HEK293 (cell line): ENCODE data around the gene STRN4.
"Not testable (repeated sequence)": the region's sequence is repeated elsewhere in the genome, so short reads cannot be mapped to it uniquely, and the experiment has no call there.

Experiments used
- CTCF ChIA-PET: fragments of 350-600 bp; formaldehyde crosslinking; extraction: SDS; loops from one replicate; lab custom pipeline; 2021; ENCODE audit warnings: antibody characterized with exemption; lab: Yijun Ruan, JAX
- POLR2A ChIA-PET: fragments of 300-600 bp; formaldehyde crosslinking; extraction: SDS; loops from one replicate; lab custom pipeline; 2020; ENCODE audit warnings: antibody characterized with exemption, inconsistent platforms; lab: Yijun Ruan, JAX
- H3K27ac ChIP-seq: fragments of 200-500 bp; sonication (Bioruptor generic); 2 replicates; pipeline ENCODE4 v1.5.1; 2014; ENCODE audit warnings: low read depth, low read length, control low read depth, inconsistent platforms; ENCODE audit errors: extremely low read depth
- H3K36me3 ChIP-seq, 2 experiments: fragments of 200-500 bp in 1 of 2; sonication (Bioruptor generic) in 1 of 2; 1 replicate in 1 of 2; 2 replicates in 1 of 2; pipeline ENCODE4 v1.5.1; 2014 to 2017; ENCODE audit warnings: inconsistent platforms in 2 of 2, low read length in 2 of 2; ENCODE audit not compliant: control insufficient read depth in 2 of 2, insufficient read depth in 1 of 2
- H3K4me1 ChIP-seq: fragments of 200-500 bp; sonication (Bioruptor generic); 2 replicates; pipeline ENCODE4 v1.5.1; 2014; ENCODE audit warnings: mild to moderate bottlenecking, low read length, inconsistent platforms; ENCODE audit not compliant: control insufficient read depth, insufficient read depth
- H3K4me3 ChIP-seq: 2 replicates; pipeline ENCODE4 v1.5.1; 2011; ENCODE audit warnings: low read depth, mild to moderate bottlenecking, control low read depth, low read length, moderate library complexity
- H3K9me3 ChIP-seq: fragments of 200-500 bp; sonication (Bioruptor generic); 2 replicates; pipeline ENCODE4 v1.5.1; 2014; ENCODE audit warnings: low read depth, low read length, inconsistent platforms; ENCODE audit not compliant: control insufficient read depth, insufficient read depth
- AEBP2 ChIP-seq: fragments of 450-650 bp; formaldehyde crosslinking; IDR thresholded peaks from 2 replicates; pipeline ENCODE4 v1.5.1; 2016; ENCODE audit warnings: missing biosample characterization, missing genetic modification characterization, borderline replicate concordance
- HOXD13 ChIP-seq: sonication (generic); formaldehyde crosslinking; IDR thresholded peaks from 2 replicates; pipeline ENCODE4 v1.8.0; 2022; ENCODE audit warnings: missing genetic modification reagents, borderline replicate concordance
- KLF8 ChIP-seq: fragments of 450-650 bp; formaldehyde crosslinking; IDR thresholded peaks from 2 replicates; pipeline ENCODE4 v1.5.1; 2016; ENCODE audit warnings: missing biosample characterization, missing genetic modification characterization
- PRDM10 ChIP-seq: fragments of 450-650 bp; formaldehyde crosslinking; IDR thresholded peaks from 2 replicates; pipeline ENCODE4 v1.5.1; 2016; ENCODE audit warnings: missing biosample characterization, missing genetic modification characterization
- YY2 ChIP-seq: fragments of 450-650 bp; formaldehyde crosslinking; IDR thresholded peaks from 2 replicates; pipeline ENCODE4 v1.5.1; 2016; ENCODE audit warnings: missing biosample characterization, missing genetic modification characterization
- ZBTB17 ChIP-seq: fragments of 450-650 bp; formaldehyde crosslinking; IDR thresholded peaks from 2 replicates; pipeline ENCODE4 v1.5.1; 2016; ENCODE audit warnings: missing biosample characterization, missing genetic modification characterization
- ZBTB20 ChIP-seq: fragments of 450-650 bp; formaldehyde crosslinking; IDR thresholded peaks from 2 replicates; pipeline ENCODE4 v1.5.1; 2016; ENCODE audit warnings: missing biosample characterization, missing genetic modification characterization
- ZNF121 ChIP-seq: fragments of 450-650 bp; formaldehyde crosslinking; IDR thresholded peaks from 2 replicates; pipeline ENCODE4 v1.5.1; 2016; ENCODE audit warnings: missing biosample characterization, missing genetic modification characterization
- ZNF2 ChIP-seq: fragments of 450-650 bp; formaldehyde crosslinking; IDR thresholded peaks from 2 replicates; pipeline ENCODE4 v1.5.1; 2016; ENCODE audit warnings: missing biosample characterization, missing genetic modification characterization
- ZNF280D ChIP-seq: fragments of 450-650 bp; formaldehyde crosslinking; IDR thresholded peaks from 2 replicates; pipeline ENCODE4 v1.5.1; 2016; ENCODE audit warnings: missing biosample characterization, missing genetic modification characterization
- ZNF350 ChIP-seq: fragments of 450-650 bp; formaldehyde crosslinking; IDR thresholded peaks from 2 replicates; pipeline ENCODE4 v1.5.0; 2017; ENCODE audit warnings: missing biosample characterization, mild to moderate bottlenecking, missing genetic modification characterization
- ZNF362 ChIP-seq: fragments of 450-650 bp; formaldehyde crosslinking; IDR thresholded peaks from 2 replicates; pipeline ENCODE4 v1.5.1; 2016; ENCODE audit warnings: missing biosample characterization, missing genetic modification characterization
- ZNF600 ChIP-seq: fragments of 450-650 bp; formaldehyde crosslinking; IDR thresholded peaks from 2 replicates; pipeline ENCODE4 v1.5.1; 2016; ENCODE audit warnings: missing biosample characterization, missing genetic modification characterization
- ZNF843 ChIP-seq: fragments of 450-650 bp; formaldehyde crosslinking; IDR thresholded peaks from 2 replicates; pipeline ENCODE4 v1.5.1; 2016; ENCODE audit warnings: missing biosample characterization, missing genetic modification characterization

The STRN4 gene

GRCh38 chr19:46772170-46773017, 26.1 kb upstream of the STRN4 start:
- Histone ChIP-seq H3K36me3 (peaks cover 28% of the 10 kb centered on the region in 2 experiments), H3K27ac (no peak overlapping the region), H3K4me1 (peaks cover 12% of the 10 kb centered on the region), H3K4me3 (no peak overlapping the region), H3K9me3 (no peaks in the 10 kb centered on the region)
- POLR2A ChIA-PET: interaction anchor here (0.6 to 2.0 kb wide), 7 partner anchors 8 to 68 kb away, joined by 3 to 10 read pairs (median 4); partner anchors contain the start of gene SLC1A5
- peak; percentile 54; the same call in 1 of the 2 replicates for TF ChIP-seq ZNF600 (tag by site-specific recombination)
- TF ChIP-seq PRDM10 (tag by site-specific recombination): peak; percentile 69
- TF ChIP-seq ZBTB17 (tag by site-specific recombination): peak; percentile 51
- peak; percentile 49; the same call in 1 of the 2 replicates for TF ChIP-seq ZNF121 (tag by site-specific recombination)
- no peak for TF ChIP-seq ZNF350 (tag by site-specific recombination)
- 0 out of 2 replicates have a peak, but pooled peaks have one; percentile 21 for TF ChIP-seq ZNF362 (tag by site-specific recombination)
- CTCF ChIA-PET: interaction anchor here (0.6 to 1.6 kb wide), 7 partner anchors 14 to 256 kb away, joined by 3 to 6 read pairs (median 4); no protein-coding TSS in a partner anchor

GRCh38 chr19:46768746-46769145, 22.5 kb upstream of the STRN4 start:
- Histone ChIP-seq H3K4me1 (peaks cover 12% of the 10 kb centered on the region), H3K27ac (0 out of 2 replicates have a peak overlapping the region, but pooled peaks have one; percentile 4)
- TF ChIP-seq ZBTB20 (tag by site-specific recombination): peak; percentile 26; the same call in 1 of the 2 replicates
- POLR2A ChIA-PET: interaction anchor here (1.2 to 3.2 kb wide), 4 partner anchors 12 to 20 kb away, joined by 3 to 13 read pairs (median 10); partner anchors contain the start of gene SLC1A5
- H3K9me3 ChIP-seq, H3K36me3 ChIP-seq, H3K4me3 ChIP-seq: not testable (repeated sequence)
- CTCF ChIA-PET: interaction anchor here (0.5 to 5.4 kb wide), 7 partner anchors 11 to 72 kb away, joined by 3 to 66 read pairs (median 5); no protein-coding TSS in a partner anchor

GRCh38 chr19:46766569-46767317, 20.5 kb upstream of the STRN4 start:
- ChIA-PET POLR2A (interaction anchor here (0.9 to 4.4 kb wide), 4 partner anchors 10 to 21 kb away, joined by 3 to 21 read pairs (median 12); partner anchors contain the start of gene SLC1A5), CTCF (interaction anchor here (0.5 to 5.4 kb wide), 47 partner anchors 9 to 594 kb away, joined by 3 to 66 read pairs (median 4); partner anchors contain the start of gene AP2S1)
- peaks cover 12% of the 10 kb centered on the region for H3K4me1 ChIP-seq
- H3K27ac ChIP-seq: no peak overlapping the region
- H3K4me3 ChIP-seq: no peak overlapping the region
- H3K36me3 ChIP-seq: no peaks in the 10 kb centered on the region
- H3K9me3 ChIP-seq: no peaks in the 10 kb centered on the region
- TF ChIP-seq AEBP2 (tag by site-specific recombination): 0 out of 2 replicates have a peak, but pooled peaks have one; percentile 10
- TF ChIP-seq ZNF280D (tag by site-specific recombination): peak; percentile 97
- TF ChIP-seq KLF8 (tag by site-specific recombination): peak; percentile 44; the same call in 1 of the 2 replicates
- peak; percentile 39; the same call in 1 of the 2 replicates for TF ChIP-seq ZNF843
- TF ChIP-seq ZNF2 (tag by site-specific recombination): 0 out of 2 replicates have a peak, but pooled peaks have one; percentile 52
- TF ChIP-seq HOXD13 (CRISPR knock-in tag): no peak
- peak; percentile 85 for TF ChIP-seq YY2 (tag by site-specific recombination)
